HFFc6 (cell line): ENCODE results near the gene FXYD7. TPM values are rescaled to one million over a fixed set of nuclear protein-coding genes. Genes with fewer than 3 reads are reported as not detected.
A peak's percentile ranks its signal among the peaks of the same experiment; 100 is the strongest.

Experiments
- DNase-seq: peaks from one replicate; pipeline ENCODE4 v3.0.0-alpha.2; 2018
- H3K27ac Mint-ChIP-seq: 2 replicates; pipeline ENCODE4 v1.8.0; 2020; ENCODE audit warnings: mild to moderate bottlenecking, mixed read lengths
- H3K27me3 Mint-ChIP-seq: 2 replicates; pipeline ENCODE4 v1.8.0; 2021; ENCODE audit warnings: mild to moderate bottlenecking, moderate library complexity, mixed read lengths; ENCODE audit not compliant: insufficient read depth
- H3K36me3 Mint-ChIP-seq: 2 replicates; pipeline ENCODE4 v1.8.0; 2021; ENCODE audit warnings: low read depth, mixed read lengths
- H3K4me1 Mint-ChIP-seq: 2 replicates; pipeline ENCODE4 v1.8.0; 2020; ENCODE audit warnings: low read depth, mixed read lengths
- H3K4me3 Mint-ChIP-seq: 2 replicates; pipeline ENCODE4 v1.8.0; 2020; ENCODE audit warnings: mild to moderate bottlenecking, moderate library complexity, mixed read lengths
- H3K9me3 Mint-ChIP-seq: 2 replicates; pipeline ENCODE4 v1.8.0; 2020; ENCODE audit warnings: mild to moderate bottlenecking, mixed read lengths
- CTCF ChIP-seq: fragments of 200-600 bp; sonication (generic); IDR thresholded peaks from 2 replicates; pipeline ENCODE4 v1.5.0; 2021; ENCODE audit warnings: antibody characterized with exemption, mild to moderate bottlenecking
- total RNA-seq, 6 experiments: library from RNA; stranded (reverse); fragmentation: NEBNext Ultra II Directional; extraction: Animal tissue kit (Norgen Biotek cat#: 25700); gene quantifications; 2 replicates in 1 of 6; 3 replicates in 5 of 6; pipeline ENCODE4 v1.2.3, GENCODE V29; 2021

FXYD7 gene
- total RNA-seq, 6 experiments from 2014 or later = 0.32 to 0.87 (median 0.68) TPM; not detected in 3

GRCh38 chr19:35114353-35115176 lies 28.5 kb upstream of the FXYD7 start:
- TF ChIP-seq CTCF = peak; percentile 96
- Mint-ChIP-seq H3K9me3 (no peaks in the 10 kb centered on the region), H3K4me1 (peaks cover 6% of the 10 kb centered on the region; the same call in 1 of the 2 replicates), H3K36me3 (no peaks in the 10 kb centered on the region), H3K4me3 (no peak overlapping the region), H3K27ac (no peak overlapping the region), H3K27me3 (peaks cover 21% of the 10 kb centered on the region)
- DNase-seq = no peak

GRCh38 chr19:35115177-35115951 lies 27.7 kb upstream of the FXYD7 start, which contains the start of gene FXYD3:
Gene FXYD3 (plus strand): TSS chr19:35115823. CDS start chr19:35119377, 3,554 bp downstream.
- Mint-ChIP-seq H3K27me3 (peaks cover 17% of the 10 kb centered on the region), H3K4me1 (peaks cover 9% of the 10 kb centered on the region), H3K4me3 (no peak within 1 kb of the TSS), H3K27ac (no peak within 1 kb of the TSS), H3K9me3 (no peaks in the 10 kb centered on the region), H3K36me3 (no peaks in the 10 kb centered on the region)
- DNase-seq = no peak
- no peak for TF ChIP-seq CTCF

GRCh38 chr19:35116072-35116801 lies 26.8 kb upstream of the FXYD7 start:
- no peak for DNase-seq
- no peak for TF ChIP-seq CTCF
- Mint-ChIP-seq H3K9me3 (no peaks in the 10 kb centered on the region), H3K27ac (no peak overlapping the region), H3K27me3 (peaks cover 20% of the 10 kb centered on the region), H3K4me3 (no peak overlapping the region), H3K4me1 (peaks cover 17% of the 10 kb centered on the region), H3K36me3 (no peaks in the 10 kb centered on the region)

- no peak for DNase-seq
Measured at GRCh38 chr19:35117116-35117515, 25.9 kb upstream of the FXYD7 start.

More at GRCh38 chr19:35117116-35117515, 25.9 kb upstream of the FXYD7 start:
- no peak overlapping the region for H3K27ac Mint-ChIP-seq
- TF ChIP-seq CTCF = no peak
- no peaks in the 10 kb centered on the region for H3K9me3 Mint-ChIP-seq
- H3K4me3 Mint-ChIP-seq = no peak overlapping the region
- no peaks in the 10 kb centered on the region for H3K36me3 Mint-ChIP-seq
- peaks cover 18% of the 10 kb centered on the region for H3K27me3 Mint-ChIP-seq
- peaks cover 19% of the 10 kb centered on the region for H3K4me1 Mint-ChIP-seq
